Caco-2 (cell line): ENCODE data around the gene DGKB. TPM values are rescaled to one million over a fixed set of nuclear protein-coding genes. Genes with fewer than 3 reads are reported as not detected.

Experiments used
- BruUV-seq: library from RNA; stranded (reverse); fragments of 400-500 nt; replicated peaks from 2 replicates; lab custom pipeline; 2021; lab: Mats Ljungman, UMichigan
- CTCF ChIA-PET: fragments of 300-600 bp; sonication (Branson Sonifier 250); formaldehyde crosslinking; loops from one replicate; lab custom pipeline; 2022; ENCODE audit warnings: antibody characterized with exemption; lab: Charles Lee
- POLR2A ChIA-PET: fragments of 300-600 bp; sonication (Branson Sonifier 250); formaldehyde crosslinking; loops from one replicate; lab custom pipeline; 2022; ENCODE audit warnings: antibody characterized with exemption; lab: Charles Lee
- DNase-seq, 2 experiments: peaks; one replicate each; pipeline versions ENCODE4 v3.0.0 to v3.0.0-alpha.2; 2020 to 2022
- H3K27me3 ChIP-seq: replicated peaks from 2 replicates; pipeline ENCODE4 v1.6.0; 2011; ENCODE audit warnings: low read length; ENCODE audit not compliant: control insufficient read depth, insufficient read depth
- H3K36me3 ChIP-seq: 2 replicates; pipeline ENCODE4 v1.5.1; 2011; ENCODE audit warnings: low read length; ENCODE audit not compliant: control insufficient read depth, insufficient read depth
- H3K4me1 ChIP-seq: fragments of 250-450 bp; sonication (Bioruptor Pico); 2 replicates; pipeline ENCODE4 v1.5.1; 2020; ENCODE audit warnings: mild to moderate bottlenecking
- H3K4me3 ChIP-seq: 2 replicates; pipeline ENCODE4 v1.5.1; 2011; ENCODE audit warnings: low read depth, mild to moderate bottlenecking, control low read depth, low read length
- H3K9me3 ChIP-seq: fragments of 250-450 bp; sonication (Bioruptor Pico); 2 replicates; pipeline ENCODE4 v1.5.1; 2020; ENCODE audit warnings: mild to moderate bottlenecking, moderate library complexity
- H3K27ac Mint-ChIP-seq: one replicate; pipeline ENCODE4 v1.8.0; 2022; ENCODE audit warnings: mixed read lengths; ENCODE audit not compliant: unreplicated experiment
- H3K27me3 Mint-ChIP-seq: one replicate; pipeline ENCODE4 v1.8.0; 2022; ENCODE audit warnings: mixed read lengths; ENCODE audit not compliant: insufficient read depth, unreplicated experiment
- H3K36me3 Mint-ChIP-seq: one replicate; pipeline ENCODE4 v1.8.0; 2022; ENCODE audit warnings: mild to moderate bottlenecking, mixed read lengths; ENCODE audit not compliant: insufficient read depth, unreplicated experiment
- H3K4me1 Mint-ChIP-seq: one replicate; pipeline ENCODE4 v1.8.0; 2022; ENCODE audit warnings: low read depth, mixed read lengths; ENCODE audit not compliant: unreplicated experiment
- H3K4me3 Mint-ChIP-seq: one replicate; pipeline ENCODE4 v1.8.0; 2022; ENCODE audit warnings: mild to moderate bottlenecking, moderate library complexity, mixed read lengths; ENCODE audit not compliant: unreplicated experiment
- H3K9me3 Mint-ChIP-seq: one replicate; pipeline ENCODE4 v1.8.0; 2022; ENCODE audit warnings: mixed read lengths; ENCODE audit not compliant: unreplicated experiment
- CTCF ChIP-seq, 2 experiments: fragments of 200-600 bp in 1 of 2; IDR thresholded peaks; 1 replicate in 1 of 2; 2 replicates in 1 of 2; pipeline versions ENCODE4 v1.5.1 to v1.8.0; 2011 to 2022; ENCODE audit warnings: antibody characterized with exemption in 1 of 2, control low read depth in 1 of 2, inconsistent platforms in 1 of 2, low read depth in 1 of 2, low read length in 1 of 2, mild to moderate bottlenecking in 1 of 2, moderate library complexity in 1 of 2; ENCODE audit not compliant: insufficient read depth in 1 of 2, severe bottlenecking in 1 of 2, unreplicated experiment in 1 of 2
- intact Hi-C: fragments of 100-400 bp; cut with micrococcal nuclease; formaldehyde crosslinking; loops from one replicate; pipeline ENCODE4 v1.10.0; 2022; ENCODE audit not compliant: unreplicated experiment
- total RNA-seq: library from RNA; stranded (reverse); gene quantifications from 2 replicates; pipeline ENCODE4 v1.2.3, GENCODE V29; 2022

The DGKB gene
- total RNA-seq, 1 experiment from 2014 or later = 0.39 TPM

- no peaks in the 10 kb centered on the region for H3K4me1 ChIP-seq
- H3K36me3 ChIP-seq = no peaks in the 10 kb centered on the region
- H3K36me3 Mint-ChIP-seq = no peaks in the 10 kb centered on the region
- no peak overlapping the region for H3K4me3 Mint-ChIP-seq
- no peak overlapping the region for H3K27ac Mint-ChIP-seq
- H3K4me3 ChIP-seq = no peak overlapping the region
- no peaks in the 10 kb centered on the region for H3K9me3 ChIP-seq
- H3K4me1 Mint-ChIP-seq = no peaks in the 10 kb centered on the region
- no peaks in the 10 kb centered on the region for H3K27me3 ChIP-seq
- H3K27me3 Mint-ChIP-seq = peaks cover 3% of the 10 kb centered on the region
- BruUV-seq = no TSS peak
- no peak for TF ChIP-seq CTCF (IDR thresholded peaks at IDR 0.05; ENCODE audit: insufficient read depth in 1 of 2, low read depth in 1 of 2, low read length in 1 of 2, severe bottlenecking in 1 of 2, unreplicated experiment in 1 of 2)
- intact Hi-C loops = no loop called here
- ChIA-PET POLR2A (no interaction called here), CTCF (no interaction called here)
- H3K9me3 Mint-ChIP-seq = no peaks in the 10 kb centered on the region
- no peak for DNase-seq
Measured at GRCh38 chr7:14196555-14196954, 706.0 kb downstream of the DGKB start.

- intact Hi-C loops = no loop called here
- no peaks in the 10 kb centered on the region for H3K4me1 ChIP-seq
- no peaks in the 10 kb centered on the region for H3K4me1 Mint-ChIP-seq
- no peaks in the 10 kb centered on the region for H3K27me3 ChIP-seq
- H3K27ac Mint-ChIP-seq = no peak overlapping the region
- POLR2A ChIA-PET = no interaction called here
- no peaks in the 10 kb centered on the region for H3K36me3 ChIP-seq
- BruUV-seq = no TSS peak
- CTCF ChIA-PET = no interaction called here
- H3K4me3 Mint-ChIP-seq = no peak overlapping the region
- no peak overlapping the region for H3K4me3 ChIP-seq
- no peaks in the 10 kb centered on the region for H3K9me3 Mint-ChIP-seq
- no peaks in the 10 kb centered on the region for H3K27me3 Mint-ChIP-seq
- no peak for DNase-seq
- no peak for TF ChIP-seq CTCF (IDR thresholded peaks at IDR 0.05; ENCODE audit: insufficient read depth in 1 of 2, low read depth in 1 of 2, low read length in 1 of 2, severe bottlenecking in 1 of 2, unreplicated experiment in 1 of 2)
- no peaks in the 10 kb centered on the region for H3K9me3 ChIP-seq
- H3K36me3 Mint-ChIP-seq = no peaks in the 10 kb centered on the region
Measured at GRCh38 chr7:14195871-14196270, 706.7 kb downstream of the DGKB start.

- no peak for DNase-seq
- Mint-ChIP-seq H3K27ac (no peak overlapping the region), H3K27me3 (no peaks in the 10 kb centered on the region), H3K4me1 (no peaks in the 10 kb centered on the region), H3K36me3 (no peaks in the 10 kb centered on the region), H3K4me3 (no peak overlapping the region), H3K9me3 (no peaks in the 10 kb centered on the region)
- Histone ChIP-seq H3K27me3 (no peaks in the 10 kb centered on the region), H3K9me3 (no peaks in the 10 kb centered on the region), H3K4me1 (no peaks in the 10 kb centered on the region), H3K36me3 (no peaks in the 10 kb centered on the region), H3K4me3 (no peak overlapping the region)
- CTCF ChIA-PET = no interaction called here
- POLR2A ChIA-PET = no interaction called here
- BruUV-seq = no TSS peak
- intact Hi-C loops = no loop called here
- TF ChIP-seq CTCF (IDR thresholded peaks at IDR 0.05; ENCODE audit: insufficient read depth in 1 of 2, low read depth in 1 of 2, low read length in 1 of 2, severe bottlenecking in 1 of 2, unreplicated experiment in 1 of 2) = no peak
Measured at GRCh38 chr7:14195079-14195478, 707.5 kb downstream of the DGKB start.
